AG04449 (cell line): Measurements from ENCODE around the gene ENDOG.

Experiments used
- CTCF ChIA-PET: fragments of 350-600 bp; formaldehyde crosslinking; extraction: SDS; loops from one replicate; lab custom pipeline; 2021; ENCODE audit warnings: antibody characterized with exemption; lab: Yijun Ruan, JAX
- POLR2A ChIA-PET: fragments of 400-600, 350-600 bp; formaldehyde crosslinking; extraction: SDS; loops from one replicate; lab custom pipeline; 2020; ENCODE audit warnings: antibody characterized with exemption, inconsistent platforms; lab: Yijun Ruan, JAX
- DNase-seq: peaks from one replicate; pipeline ENCODE4 v3.0.0-alpha.2; 2010; ENCODE audit warnings: low read depth, low spot score
- H3K4me3 ChIP-seq: 2 replicates; pipeline ENCODE4 v1.5.1; 2011; ENCODE audit warnings: low read depth, mild to moderate bottlenecking, control low read depth, low read length
- CTCF ChIP-seq: IDR thresholded peaks from one replicate; pipeline ENCODE4 v1.5.1; 2011; ENCODE audit warnings: mild to moderate bottlenecking, moderate library complexity, low read length, control low read depth, inconsistent platforms; ENCODE audit not compliant: insufficient read depth; ENCODE audit errors: missing control alignments

The ENDOG gene

GRCh38 chr9:128807827-128808226 is 10.5 kb upstream of the ENDOG start:
- TF ChIP-seq CTCF: no peak
- DNase-seq: no peak
- CTCF ChIA-PET: interaction anchor here (2.5 kb wide), 1 partner anchor 10 kb away, joined by 13 read pairs; the partner anchor contains the start of gene ENDOG
- H3K4me3 ChIP-seq: no peak overlapping the region
- POLR2A ChIA-PET: no interaction called here

GRCh38 chr9:128808543-128808942 is 9.8 kb upstream of the ENDOG start:
- CTCF ChIA-PET: interaction anchor here (2.1 to 2.5 kb wide), 2 partner anchors 10 kb away, joined by 13 to 14 read pairs; partner anchors contain the start of gene ENDOG
- H3K4me3 ChIP-seq: no peak overlapping the region
- no peak for DNase-seq
- no peak for TF ChIP-seq CTCF
- POLR2A ChIA-PET: interaction anchor here (0.9 kb wide), 1 partner anchor 10 kb away, joined by 3 read pairs; the partner anchor contains the start of gene ENDOG

GRCh38 chr9:128809036-128809599 is 9.2 kb upstream of the ENDOG start:
- no peak for TF ChIP-seq CTCF
- no peak overlapping the region for H3K4me3 ChIP-seq
- ChIA-PET POLR2A (interaction anchor here (0.9 kb wide), 1 partner anchor 9 kb away, joined by 3 read pairs; the partner anchor contains the start of gene ENDOG), CTCF (interaction anchor here (2.1 kb wide), 1 partner anchor 9 kb away, joined by 14 read pairs; the partner anchor contains the start of gene ENDOG)
- DNase-seq: no peak

GRCh38 chr9:128809831-128810230 is 8.5 kb upstream of the ENDOG start:
- POLR2A ChIA-PET: no interaction called here

GRCh38 chr9:128810873-128811272 is 7.4 kb upstream of the ENDOG start:
- CTCF ChIA-PET: interaction anchor here (1.0 to 2.1 kb wide), 4 partner anchors 8 to 176 kb away, joined by 3 to 14 read pairs (median 4); partner anchors contain the start of gene ENDOG
- POLR2A ChIA-PET: no interaction called here
- no peak for TF ChIP-seq CTCF
- no peak overlapping the region for H3K4me3 ChIP-seq
- no peak for DNase-seq

More at GRCh38 chr9:128809831-128810230, 8.5 kb upstream of the ENDOG start:
- no peak for TF ChIP-seq CTCF
- CTCF ChIA-PET: interaction anchor here (1.0 to 2.1 kb wide), 3 partner anchors 9 to 77 kb away, joined by 3 to 14 read pairs (median 4); partner anchors contain the start of gene ENDOG
- no peak overlapping the region for H3K4me3 ChIP-seq
- DNase-seq: no peak
